WTC11 (cell line): ENCODE results near the gene EVPLL.

ENCODE experiments used
- ATF2 ChIP-seq: sonication (generic); formaldehyde crosslinking; IDR thresholded peaks from 2 replicates; pipeline ENCODE4 v1.8.1; 2022; ENCODE audit warnings: low read depth, missing genetic modification reagents, borderline replicate concordance
- CTCF ChIP-seq: fragments of 200-600 bp; IDR thresholded peaks from 2 replicates; pipeline ENCODE4 v1.8.0; 2022; ENCODE audit warnings: antibody characterized with exemption
- E2F4 ChIP-seq: sonication (generic); formaldehyde crosslinking; IDR thresholded peaks from 2 replicates; pipeline ENCODE4 v1.8.1; 2022; ENCODE audit warnings: low read depth, mild to moderate bottlenecking, moderate library complexity, missing genetic modification reagents, borderline replicate concordance
- MAX ChIP-seq: sonication (generic); formaldehyde crosslinking; IDR thresholded peaks from 2 replicates; pipeline ENCODE4 v1.8.0; 2022; ENCODE audit warnings: mild to moderate bottlenecking, missing genetic modification reagents
- NR2C2 ChIP-seq: sonication (generic); formaldehyde crosslinking; IDR thresholded peaks from 2 replicates; pipeline ENCODE4 v1.8.0; 2022; ENCODE audit warnings: mild to moderate bottlenecking, missing genetic modification reagents
- USF2 ChIP-seq: sonication (generic); formaldehyde crosslinking; IDR thresholded peaks from 2 replicates; pipeline ENCODE4 v1.8.1; 2023; ENCODE audit warnings: mild to moderate bottlenecking, missing genetic modification reagents, moderate library complexity
- ZNF512 ChIP-seq: sonication (generic); formaldehyde crosslinking; IDR thresholded peaks from 2 replicates; pipeline ENCODE4 v1.8.1; 2022; ENCODE audit warnings: missing genetic modification reagents, borderline replicate concordance

GRCh38 chr17:18382441-18383078, 5.0 kb downstream of the EVPLL start:
- TF ChIP-seq MAX (no peak), ZNF512 (CRISPR knock-in tag) (no peak), CTCF (no peak), USF2 (no peak), NR2C2 (CRISPR knock-in tag) (no peak), E2F4 (CRISPR knock-in tag) (no peak), ATF2 (CRISPR knock-in tag) (no peak)
